ENCODE data around the gene IFNG. TPM values are rescaled to one million over a fixed set of nuclear protein-coding genes. Genes with fewer than 3 reads are reported as not detected.
A peak's percentile ranks its signal among the peaks of the same experiment; 100 is the strongest.

Gene IFNG
- total RNA-seq, 1 experiment from 2014 or later: 0.44 TPM

DNA sequence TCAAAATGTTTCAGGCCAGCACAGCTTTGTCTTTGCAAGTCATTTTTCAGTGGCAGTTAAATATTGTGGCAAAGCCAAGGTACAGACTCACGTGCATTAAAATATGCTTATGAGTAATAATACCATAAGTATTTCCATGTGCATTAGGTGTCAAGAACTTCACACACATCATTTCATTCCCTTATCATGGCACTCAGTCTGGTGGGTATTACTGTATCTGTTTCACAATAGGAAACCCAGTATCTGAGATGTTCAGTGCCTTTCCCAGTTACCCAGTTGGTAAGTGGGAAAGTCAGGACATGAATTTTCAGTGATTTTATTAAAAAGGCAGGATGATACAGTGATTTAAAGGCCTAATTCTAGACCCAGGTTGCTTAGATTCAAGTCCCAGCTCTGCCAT, 52.9 kb downstream of the IFNG start (continued):
- TF ChIP-seq TCF7L2 (IDR thresholded peaks at IDR 0.05; ENCODE audit: borderline replicate concordance, extremely low read depth, insufficient read depth, insufficient read length) (no peak), YY1 (IDR thresholded peaks at IDR 0.05; ENCODE audit: extremely low read depth, insufficient replicate concordance, low read depth, low read length) (no peak), JUND (IDR thresholded peaks at IDR 0.05) (no peak), REST (IDR thresholded peaks at IDR 0.05; ENCODE audit: low read depth) (no peak)

DNA sequence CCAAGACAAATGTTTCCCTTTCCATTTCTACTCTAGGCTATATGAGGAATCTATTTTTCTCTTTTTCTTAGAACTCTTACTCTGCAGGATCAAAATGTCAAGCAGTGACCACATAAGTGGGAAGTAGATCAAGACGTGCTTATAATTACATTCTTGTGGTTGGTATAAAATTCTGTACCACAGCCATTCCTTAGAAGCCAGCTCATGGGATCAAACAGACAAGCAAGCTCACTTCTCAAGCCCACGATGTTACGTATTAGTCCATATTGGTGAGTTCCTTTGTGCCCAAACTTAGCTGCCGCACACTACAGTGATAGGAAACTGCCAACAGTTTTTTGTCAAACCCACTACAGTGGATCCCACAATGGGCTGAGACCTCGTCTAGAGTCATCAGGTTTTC, 53.4 kb downstream of the IFNG start:
- Histone ChIP-seq H3K79me2 (ENCODE audit: insufficient read depth, low read length) (no peaks in the 10 kb centered on the region), H3K9ac (ENCODE audit: low read length) (no peak overlapping the region), H3K27ac (ENCODE audit: low read depth, low read length) (no peak overlapping the region), H3K4me2 (ENCODE audit: low read length) (no peak overlapping the region), H3K36me3 (ENCODE audit: control insufficient read depth in 1 of 2, insufficient read depth in 2 of 2, low read length in 2 of 2) (no peaks in the 10 kb centered on the region), H2AFZ (ENCODE audit: low read depth, low read length, poor library complexity, severe bottlenecking) (peak overlapping the region; percentile 26), H3K4me3 (replicated peaks in 1 of 2; ENCODE audit: low read depth in 1 of 2, low read length in 2 of 2) (no peak overlapping the region), H4K20me1 (ENCODE audit: insufficient read depth) (no peaks in the 10 kb centered on the region), H3K27me3 (ENCODE audit: insufficient read depth, low read length) (no peaks in the 10 kb centered on the region), H3K9me3 (ENCODE audit: control insufficient read depth in 1 of 2, insufficient read depth in 1 of 2, low read depth in 1 of 2, low read length in 2 of 2) (no peaks in the 10 kb centered on the region), H3K9me2 (ENCODE audit: insufficient read depth) (no peaks in the 10 kb centered on the region), H3K4me1 (ENCODE audit: control insufficient read depth in 1 of 2, insufficient read depth in 2 of 2, low read length in 2 of 2) (peaks cover 0 to 7% of the 10 kb centered on the region in 2 experiments; a peak in 2 of 4 replicates)
- RAD21 ChIA-PET (ENCODE audit: low non-redundant PET in 1 of 2, low total read pairs in 2 of 2, uncharacterized antibody in 2 of 2, unreplicated experiment in 2 of 2): no interaction called here
- ATAC-seq (peak; percentile 30; the same call in 1 of the 2 replicates), DNase-seq (ENCODE audit: low read depth, low spot score) (peak; percentile 6)
- POLR2A ChIA-PET: no interaction called here
- intact Hi-C loops (cut with micrococcal nuclease): no loop called here
- BruUV-seq (replicated peaks): no TSS peak
- CTCF ChIA-PET: no interaction called here
- TF ChIP-seq RAD21 (IDR thresholded peaks at IDR 0.05; ENCODE audit: low read depth) (no peak), TCF7L2 (IDR thresholded peaks at IDR 0.05; ENCODE audit: borderline replicate concordance, extremely low read depth, insufficient read depth, insufficient read length) (no peak), SRF (IDR thresholded peaks at IDR 0.05; ENCODE audit: low read depth) (no peak), SIN3A (IDR thresholded peaks at IDR 0.05; ENCODE audit: low read depth) (no peak), ZBTB33 (IDR thresholded peaks at IDR 0.05; ENCODE audit: extremely low read depth, insufficient replicate concordance, low read length) (no peak), REST (IDR thresholded peaks at IDR 0.05; ENCODE audit: low read depth) (no peak), ELF1 (IDR thresholded peaks at IDR 0.05; ENCODE audit: borderline replicate concordance, low read depth) (no peak), YY1 (IDR thresholded peaks at IDR 0.05; ENCODE audit: extremely low read depth, insufficient replicate concordance, low read depth, low read length) (no peak), CBX3 (IDR thresholded peaks at IDR 0.05; ENCODE audit: low read depth) (no peak), FOSL1 (IDR thresholded peaks at IDR 0.05; ENCODE audit: low read depth) (no peak), CEBPB (IDR thresholded peaks at IDR 0.05; ENCODE audit: low read depth) (no peak)
- TF ChIP-seq, protein P1, sequence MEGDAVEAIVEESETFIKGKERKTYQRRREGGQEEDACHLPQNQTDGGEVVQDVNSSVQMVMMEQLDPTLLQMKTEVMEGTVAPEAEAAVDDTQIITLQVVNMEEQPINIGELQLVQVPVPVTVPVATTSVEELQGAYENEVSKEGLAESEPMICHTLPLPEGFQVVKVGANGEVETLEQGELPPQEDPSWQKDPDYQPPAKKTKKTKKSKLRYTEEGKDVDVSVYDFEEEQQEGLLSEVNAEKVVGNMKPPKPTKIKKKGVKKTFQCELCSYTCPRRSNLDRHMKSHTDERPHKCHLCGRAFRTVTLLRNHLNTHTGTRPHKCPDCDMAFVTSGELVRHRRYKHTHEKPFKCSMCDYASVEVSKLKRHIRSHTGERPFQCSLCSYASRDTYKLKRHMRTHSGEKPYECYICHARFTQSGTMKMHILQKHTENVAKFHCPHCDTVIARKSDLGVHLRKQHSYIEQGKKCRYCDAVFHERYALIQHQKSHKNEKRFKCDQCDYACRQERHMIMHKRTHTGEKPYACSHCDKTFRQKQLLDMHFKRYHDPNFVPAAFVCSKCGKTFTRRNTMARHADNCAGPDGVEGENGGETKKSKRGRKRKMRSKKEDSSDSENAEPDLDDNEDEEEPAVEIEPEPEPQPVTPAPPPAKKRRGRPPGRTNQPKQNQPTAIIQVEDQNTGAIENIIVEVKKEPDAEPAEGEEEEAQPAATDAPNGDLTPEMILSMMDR (IDR thresholded peaks at IDR 0.05 in 2 of 3, conservative IDR thresholded peaks at IDR 0.05 in 1 of 3; ENCODE audit: borderline replicate concordance in 1 of 3, insufficient read depth in 1 of 3, low read depth in 2 of 3, low read length in 2 of 3): no peak
